Hepatocyte (in vitro differentiated cells): Measurements from ENCODE around the gene GATD1. TPM values are rescaled to one million over a fixed set of nuclear protein-coding genes. Genes with fewer than 3 reads are reported as not detected.

Source experiments
- DNase-seq: peaks from one replicate; pipeline ENCODE4 v3.0.0-alpha.2; 2016; ENCODE audit warnings: low spot score
- H2AFZ ChIP-seq: fragments of 200-600 bp; sonication (generic); 2 replicates; pipeline ENCODE4 v1.6.0; 2016; ENCODE audit warnings: antibody characterized with exemption, mild to moderate bottlenecking
- H3K27ac ChIP-seq: fragments of 200-600 bp; sonication (generic); 2 replicates; pipeline ENCODE4 v1.5.1; 2016; ENCODE audit warnings: mild to moderate bottlenecking
- H3K27me3 ChIP-seq: fragments of 200-600 bp; sonication (generic); 2 replicates; pipeline ENCODE4 v1.6.1; 2016
- H3K36me3 ChIP-seq: fragments of 200-600 bp; sonication (generic); replicated peaks from 2 replicates; pipeline ENCODE4 v1.5.1; 2016; ENCODE audit warnings: low read depth; ENCODE audit not compliant: insufficient read depth
- H3K4me1 ChIP-seq: fragments of 200-600 bp; sonication (generic); 2 replicates; pipeline ENCODE4 v1.5.1; 2016; ENCODE audit warnings: mild to moderate bottlenecking, moderate library complexity; ENCODE audit not compliant: insufficient read depth
- H3K4me2 ChIP-seq: fragments of 200-600 bp; sonication (generic); 2 replicates; pipeline ENCODE4 v1.6.0; 2016
- H3K4me3 ChIP-seq: fragments of 200-600 bp; sonication (generic); 2 replicates; pipeline ENCODE4 v1.5.1; 2016; ENCODE audit warnings: mild to moderate bottlenecking
- H3K79me2 ChIP-seq: fragments of 200-600 bp; sonication (generic); 2 replicates; pipeline ENCODE4 v1.6.0; 2017; ENCODE audit warnings: mild to moderate bottlenecking
- H3K9me2 ChIP-seq: fragments of 200-600 bp; sonication (generic); replicated peaks from 2 replicates; pipeline ENCODE4 v1.6.0; 2017; ENCODE audit warnings: mild to moderate bottlenecking; ENCODE audit not compliant: insufficient read depth
- H3K9me3 ChIP-seq: fragments of 200-600 bp; sonication (generic); 2 replicates; pipeline ENCODE4 v1.5.1; 2016; ENCODE audit warnings: low read depth, mild to moderate bottlenecking
- H4K20me1 ChIP-seq: fragments of 200-600 bp; sonication (generic); 2 replicates; pipeline ENCODE4 v1.6.0; 2016; ENCODE audit warnings: mild to moderate bottlenecking; ENCODE audit not compliant: insufficient read depth, poor library complexity, severe bottlenecking
- CTCF ChIP-seq: fragments of 200-600 bp; sonication (generic); IDR thresholded peaks from 2 replicates; pipeline ENCODE4 v1.5.1; 2016; ENCODE audit warnings: antibody characterized with exemption, mild to moderate bottlenecking; ENCODE audit not compliant: poor library complexity
- EZH2 ChIP-seq: fragments of 200-600 bp; sonication (generic); IDR thresholded peaks from 2 replicates; pipeline ENCODE4 v1.6.1; 2016; ENCODE audit warnings: antibody characterized with exemption, mild to moderate bottlenecking, borderline replicate concordance
- EZH2phosphoT487 ChIP-seq: fragments of 200-600 bp; sonication (generic); IDR thresholded peaks from one replicate; pipeline ENCODE4 v1.6.1; 2018; ENCODE audit warnings: antibody characterized with exemption, mild to moderate bottlenecking, low read depth, moderate library complexity; ENCODE audit not compliant: unreplicated experiment, severe bottlenecking
- WGBS: methylation state at CpG from one replicate; pipeline ENCODE4 v1.1.6; 2016; ENCODE audit warnings: low lambda C conversion rate; ENCODE audit errors: missing lambda C conversion rate; 5-methylcytosine and 5-hydroxymethylcytosine counted together
- polyA plus RNA-seq: library from polyadenylated mRNA; unstranded; fragments of >200 nt; fragmentation: Nextera tagmentation; extraction: Ambion mirVana; gene quantifications from 2 replicates; pipeline ENCODE4 v1.2.1, GENCODE V29; 2016
- total RNA-seq: library from RNA; depleted of rRNA; stranded (reverse); fragments of >200 nt; gene quantifications from 2 replicates; pipeline ENCODE4 v1.2.3, GENCODE V29; 2014

GATD1 gene
- total and polyA plus RNA-seq, 2 experiments from 2014 or later = 24.2 to 29.0 TPM

GRCh38 chr11:722346-722811, 54.9 kb downstream of the GATD1 start:
- peaks cover 14% of the 10 kb centered on the region for H3K79me2 ChIP-seq
- WGBS = 91% methylated on average over 16 of the region's 20 CpGs
- no peak overlapping the region for H3K4me3 ChIP-seq
- H2AFZ ChIP-seq = no peak overlapping the region
- no peaks in the 10 kb centered on the region for H3K27me3 ChIP-seq
- no peaks in the 10 kb centered on the region for H3K9me2 ChIP-seq
- H3K4me2 ChIP-seq = no peak overlapping the region
- no peaks in the 10 kb centered on the region for H3K36me3 ChIP-seq
- no peak overlapping the region for H3K27ac ChIP-seq
- DNase-seq = no peak
- TF ChIP-seq CTCF = no peak
- no peak for TF ChIP-seq EZH2phosphoT487
- H3K4me1 ChIP-seq = peaks cover 18% of the 10 kb centered on the region
- no peaks in the 10 kb centered on the region for H3K9me3 ChIP-seq
- peaks cover 1% of the 10 kb centered on the region for H4K20me1 ChIP-seq

DNA sequence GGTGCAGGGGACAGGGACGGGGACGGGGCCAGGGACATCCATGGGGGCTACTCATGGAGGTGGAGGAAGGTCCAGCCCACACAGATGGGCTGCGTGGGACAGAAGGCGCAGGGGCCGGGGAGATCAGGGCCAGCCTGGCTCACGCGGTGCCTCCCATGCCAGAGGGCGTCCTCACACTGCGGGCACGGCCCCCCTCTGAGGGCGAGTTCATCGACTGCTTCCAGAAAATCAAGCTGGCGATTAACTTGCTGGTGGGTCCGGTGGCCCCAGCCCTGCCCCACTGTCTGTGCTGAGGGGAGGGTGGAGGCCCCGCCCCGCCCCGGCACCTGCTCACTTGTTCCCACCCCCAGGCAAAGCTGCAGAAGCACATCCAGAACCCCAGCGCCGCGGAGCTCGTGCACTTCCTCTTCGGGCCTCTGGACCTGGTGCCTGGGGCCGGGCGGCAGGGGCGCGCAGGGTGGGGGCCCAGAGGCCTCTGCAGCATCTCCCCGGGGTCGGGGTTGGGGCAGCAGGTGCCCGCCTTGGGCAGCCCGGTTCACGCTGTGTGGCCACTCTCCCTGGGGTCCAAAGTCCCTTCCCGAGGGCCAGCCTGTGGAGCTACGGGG, 55.4 kb downstream of the GATD1 start:
- Histone ChIP-seq H3K9me3 (no peaks in the 10 kb centered on the region), H3K4me3 (no peak overlapping the region), H3K4me2 (no peak overlapping the region), H4K20me1 (peaks cover 6% of the 10 kb centered on the region), H3K36me3 (no peaks in the 10 kb centered on the region), H3K4me1 (peaks cover 13% of the 10 kb centered on the region), H3K27me3 (no peaks in the 10 kb centered on the region), H3K79me2 (peaks cover 19% of the 10 kb centered on the region), H2AFZ (no peak overlapping the region), H3K27ac (no peak overlapping the region), H3K9me2 (no peaks in the 10 kb centered on the region)
- peak; percentile 24 for DNase-seq
- TF ChIP-seq CTCF = no peak
- 88% methylated on average over 29 of the region's 33 CpGs for WGBS

- Histone ChIP-seq H4K20me1 (peaks cover 10% of the 10 kb centered on the region), H3K36me3 (no peaks in the 10 kb centered on the region), H3K27me3 (no peaks in the 10 kb centered on the region), H3K9me3 (no peaks in the 10 kb centered on the region), H2AFZ (no peak overlapping the region), H3K79me2 (peaks cover 24% of the 10 kb centered on the region), H3K27ac (no peak overlapping the region), H3K4me1 (peaks cover 7% of the 10 kb centered on the region), H3K9me2 (no peaks in the 10 kb centered on the region), H3K4me3 (no peak overlapping the region), H3K4me2 (no peak overlapping the region)
- 90% methylated on average over 11 of the region's 28 CpGs for WGBS
- TF ChIP-seq EZH2phosphoT487 = no peak
- no peak for TF ChIP-seq CTCF
- TF ChIP-seq EZH2 = no peak
- no peak for DNase-seq
These were observed 56.0 kb downstream of the GATD1 start for GRCh38 chr11:721247-721740.
